Body of pancreas (tissue), 2 donors: ENCODE data around the gene BEX4. TPM values are rescaled to one million over a fixed set of nuclear protein-coding genes. Genes with fewer than 3 reads are reported as not detected.

Experiments
- total RNA-seq, 2 donors: library from RNA; depleted of rRNA; stranded (reverse); fragments of >200 nt; gene quantifications; one replicate each; pipeline ENCODE4 v1.1.0, GENCODE V29; 2016

BEX4 gene
- total RNA-seq, 2 donors from 2014 or later, result 7.9 to 14.8 TPM

Other genes starting within 250 kb of the BEX4 start
- 10 to 100 TPM; 41.5 to 57.4 TPM for gene BEX1, start 150.9 kb upstream of the BEX4 start, total RNA-seq
- under 1 TPM in 1 of 2 donors, not detected in 1; 0.26 TPM for gene NXF3, start 122.0 kb upstream of the BEX4 start, total RNA-seq
- 10 to 100 TPM; 10.9 to 46.2 TPM for gene TCEAL8, start 40.0 kb downstream of the BEX4 start, total RNA-seq
- not detected for gene TCEAL5, start 61.6 kb downstream of the BEX4 start, total RNA-seq
- 10 to 100 TPM in 1 of 2 donors, 1 to 10 TPM in 1; 9.9 to 23.9 TPM for gene BEX2, start 95.9 kb downstream of the BEX4 start, total RNA-seq
- 1 to 10 TPM in 1 of 2 donors, under 1 TPM in 1; 0.99 to 2.3 TPM for gene TCEAL7, start 115.1 kb downstream of the BEX4 start, total RNA-seq
- gene TCEAL9, start 141.4 kb downstream of the BEX4 start, total RNA-seq, result 10 to 100 TPM; 22.3 to 37.9 TPM
- gene BEX3, start 161.4 kb downstream of the BEX4 start, total RNA-seq, result 10 to 100 TPM; 71.9 to 77.3 TPM